Astrocyte of the spinal cord (primary cell): ENCODE measurements around the gene KCNIP4.
"Not testable (repeated sequence)": the region's sequence is repeated elsewhere in the genome, so short reads cannot be mapped to it uniquely, and the experiment has no call there.

ENCODE experiments used
- DNase-seq: peaks from one replicate; pipeline ENCODE4 v3.0.0; 2011; ENCODE audit warnings: low read depth, low spot score
- H3K4me3 ChIP-seq: 2 replicates; pipeline ENCODE4 v1.5.1; 2011; ENCODE audit warnings: low read depth, mild to moderate bottlenecking, low read length, moderate library complexity
- CTCF ChIP-seq: IDR thresholded peaks from 2 replicates; pipeline ENCODE4 v1.5.1; 2012; ENCODE audit warnings: low read depth, mild to moderate bottlenecking, low read length, inconsistent platforms
- in situ Hi-C: cut with HindIII; loops from 2 replicates; pipeline ENCODE4 v1.10.0; 2017; ENCODE audit warnings: low sequenced_read_pairs

The KCNIP4 gene

GRCh38 chr4:20764366-20764992 is 1184.1 kb downstream of the KCNIP4 start:
- no peak for TF ChIP-seq CTCF
- in situ Hi-C loops = no loop called here
- no peak for DNase-seq
- no peak overlapping the region for H3K4me3 ChIP-seq

- in situ Hi-C loops = no loop called here
- H3K4me3 ChIP-seq = no peak overlapping the region
- no peak for TF ChIP-seq CTCF
- no peak for DNase-seq
These were observed 1186.7 kb downstream of the KCNIP4 start for GRCh38 chr4:20761826-20762225.

- DNase-seq = no peak
- no peak overlapping the region for H3K4me3 ChIP-seq
- in situ Hi-C loops = no loop called here
- TF ChIP-seq CTCF = no peak
These were observed 1187.2 kb downstream of the KCNIP4 start for GRCh38 chr4:20761382-20761781.

GRCh38 chr4:20760053-20760452 is 1188.5 kb downstream of the KCNIP4 start:
- H3K4me3 ChIP-seq = no peak overlapping the region
- no peak for DNase-seq
- no peak for TF ChIP-seq CTCF
- in situ Hi-C loops = no loop called here

GRCh38 chr4:20754036-20754435 is 1194.5 kb downstream of the KCNIP4 start:
- no peak for TF ChIP-seq CTCF
- in situ Hi-C loops = no loop called here
- no peak overlapping the region for H3K4me3 ChIP-seq
- no peak for DNase-seq

- in situ Hi-C loops = no loop called here
These were observed 1195.9 kb downstream of the KCNIP4 start for GRCh38 chr4:20752641-20753040.

GRCh38 chr4:20746000-20746399 is 1202.6 kb downstream of the KCNIP4 start:
- DNase-seq, H3K4me3 ChIP-seq, in situ Hi-C loops: not testable (repeated sequence)

More at GRCh38 chr4:20752641-20753040, 1195.9 kb downstream of the KCNIP4 start:
- TF ChIP-seq CTCF = no peak
- DNase-seq = no peak
- H3K4me3 ChIP-seq = no peak overlapping the region
